Left lung (tissue), 10 donors: ENCODE measurements around the gene IGSF3. TPM values are rescaled to one million over a fixed set of nuclear protein-coding genes. Genes with fewer than 3 reads are reported as not detected.

Experiments
- ATAC-seq: fragments of 200-7000 bp; cut with Tn5 transposase; one replicate; pipeline ENCODE4 v1.9.1; 2020; ENCODE audit warnings: moderate library complexity
- DNase-seq, 4 donors: peaks; one replicate each; pipeline ENCODE4 v3.0.0-alpha.2; 2013 to 2020
- H3K27ac ChIP-seq, 2 donors: fragments of 200-600 bp; sonication (generic) in 1 of 2; one replicate each; pipeline versions ENCODE4 v1.5.0 to v1.8.0; 2020 to 2021
- H3K27me3 ChIP-seq, 2 donors: fragments of 200-600 bp; sonication (generic) in 1 of 2; one replicate each; pipeline versions ENCODE4 v1.5.0 to v1.8.0; 2020 to 2021
- H3K36me3 ChIP-seq, 2 donors: fragments of 200-600 bp; sonication (generic) in 1 of 2; one replicate each; pipeline versions ENCODE4 v1.5.0 to v1.8.0; 2020 to 2021
- H3K4me1 ChIP-seq, 2 donors: fragments of 200-600 bp; one replicate each; pipeline ENCODE4 v1.8.0; 2021
- H3K4me3 ChIP-seq, 2 donors: fragments of 200-600 bp; sonication (generic) in 1 of 2; one replicate each; pipeline versions ENCODE4 v1.5.0 to v1.8.0; 2020 to 2021; ENCODE audit warnings: mild to moderate bottlenecking in 1 of 2
- H3K9me3 ChIP-seq, 2 donors: fragments of 200-600 bp; sonication (generic) in 1 of 2; one replicate each; pipeline versions ENCODE4 v1.5.0 to v1.8.0; 2020 to 2021
- intact Hi-C, 2 donors: fragments of 100-400 bp; cut with DNase I; formaldehyde crosslinking; loops; one replicate each; pipeline versions ENCODE4 v1.11.2 to v1.14.2; 2022
- polyA plus RNA-seq, 6 donors: library from polyadenylated mRNA; unstranded; fragments of 120-200 nt; gene quantifications; one replicate each; pipeline ENCODE4 v1.2.1, GENCODE V29; 2013; ENCODE audit not compliant: insufficient read length in 6 of 6
- total RNA-seq, 2 donors: library from RNA; stranded (reverse); fragmentation: NEBNext Ultra II Directional; extraction: Animal tissue kit (Norgen Biotek cat#: 25700); gene quantifications; one replicate each; pipeline ENCODE4 v1.2.1, GENCODE V29; 2021
- TF ChIP-seq, protein P1 (sequence below), 2 donors: fragments of 200-600 bp; sonication (generic) in 1 of 2; IDR thresholded peaks; one replicate each; pipeline versions ENCODE4 v1.5.0 to v1.8.0; 2021; ENCODE audit warnings: antibody characterized with exemption in 2 of 2
- donor health status: DM: no; HTN: yes; CAD: no.
- donor health status: DM: no; HTN: no; CAD: no.

IGSF3 gene
- total and polyA plus RNA-seq, 8 donors = 12.6 to 52.4 (median 48.5) TPM

DNA sequence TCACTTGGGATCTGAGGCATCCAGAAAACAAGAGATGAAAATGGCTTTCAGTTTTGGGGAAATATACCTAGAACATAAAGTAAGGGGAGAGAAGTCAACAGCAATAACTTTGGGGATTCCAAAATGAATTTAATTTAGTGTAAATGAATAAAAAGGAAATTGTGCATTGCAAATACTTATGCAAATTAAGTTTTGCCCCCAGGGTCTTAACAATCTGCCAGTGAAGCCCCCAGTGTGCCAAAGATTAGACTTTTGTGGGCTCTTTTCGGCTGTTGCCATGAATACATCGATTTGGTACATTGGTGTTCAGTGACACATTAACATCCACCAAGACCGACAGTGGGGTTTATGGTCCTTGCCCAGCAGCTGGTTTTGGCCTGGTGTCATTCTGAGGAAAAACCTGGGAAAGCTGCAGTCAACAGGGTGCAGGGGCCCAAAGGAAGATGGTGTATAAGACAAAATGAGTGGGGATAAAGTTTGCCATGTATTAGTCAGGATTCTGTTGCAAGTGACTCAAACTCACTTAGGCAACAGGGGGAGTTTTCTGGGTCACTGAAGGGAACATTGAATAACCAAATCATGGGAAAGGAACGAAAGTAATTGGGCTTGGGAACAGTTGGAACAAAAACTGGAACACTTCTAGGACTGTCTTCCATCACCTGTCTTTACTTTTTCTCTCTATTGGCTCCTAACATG, 30.2 kb upstream of the IGSF3 start:
- no peak for ATAC-seq
- no peak overlapping the region for H3K4me3 ChIP-seq
- no peak for DNase-seq
- no peak overlapping the region for H3K27ac ChIP-seq
- H3K36me3 ChIP-seq = no peaks in the 10 kb centered on the region
- TF ChIP-seq, protein P1, sequence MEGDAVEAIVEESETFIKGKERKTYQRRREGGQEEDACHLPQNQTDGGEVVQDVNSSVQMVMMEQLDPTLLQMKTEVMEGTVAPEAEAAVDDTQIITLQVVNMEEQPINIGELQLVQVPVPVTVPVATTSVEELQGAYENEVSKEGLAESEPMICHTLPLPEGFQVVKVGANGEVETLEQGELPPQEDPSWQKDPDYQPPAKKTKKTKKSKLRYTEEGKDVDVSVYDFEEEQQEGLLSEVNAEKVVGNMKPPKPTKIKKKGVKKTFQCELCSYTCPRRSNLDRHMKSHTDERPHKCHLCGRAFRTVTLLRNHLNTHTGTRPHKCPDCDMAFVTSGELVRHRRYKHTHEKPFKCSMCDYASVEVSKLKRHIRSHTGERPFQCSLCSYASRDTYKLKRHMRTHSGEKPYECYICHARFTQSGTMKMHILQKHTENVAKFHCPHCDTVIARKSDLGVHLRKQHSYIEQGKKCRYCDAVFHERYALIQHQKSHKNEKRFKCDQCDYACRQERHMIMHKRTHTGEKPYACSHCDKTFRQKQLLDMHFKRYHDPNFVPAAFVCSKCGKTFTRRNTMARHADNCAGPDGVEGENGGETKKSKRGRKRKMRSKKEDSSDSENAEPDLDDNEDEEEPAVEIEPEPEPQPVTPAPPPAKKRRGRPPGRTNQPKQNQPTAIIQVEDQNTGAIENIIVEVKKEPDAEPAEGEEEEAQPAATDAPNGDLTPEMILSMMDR (IDR thresholded peaks at IDR 0.05) = no peak
- no peaks in the 10 kb centered on the region for H3K27me3 ChIP-seq
- no peaks in the 10 kb centered on the region for H3K9me3 ChIP-seq
- H3K4me1 ChIP-seq = no peaks in the 10 kb centered on the region
- intact Hi-C loops = no loop called here

DNA sequence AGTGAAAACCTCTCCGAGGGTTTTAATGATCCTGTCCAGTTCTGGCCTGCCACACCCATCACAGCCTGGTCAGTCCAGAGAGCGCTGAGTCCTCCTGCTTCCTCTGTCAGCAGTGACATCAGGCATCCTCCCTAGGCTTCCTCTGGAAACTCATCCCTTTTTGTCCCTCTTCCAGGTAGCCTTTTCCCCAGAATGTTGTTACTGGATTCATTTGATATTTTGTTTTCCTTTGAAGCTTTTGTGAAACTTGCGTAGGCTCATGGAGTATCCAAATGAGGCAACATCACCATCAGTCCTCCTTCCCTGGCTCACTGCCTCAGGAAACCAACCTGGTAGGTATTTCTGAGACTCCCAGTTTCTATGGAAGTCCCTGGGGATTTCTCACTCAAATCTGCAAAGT, 27.0 kb upstream of the IGSF3 start:
- TF ChIP-seq, protein P1 (IDR thresholded peaks at IDR 0.05) = no peak
- Histone ChIP-seq H3K9me3 (no peaks in the 10 kb centered on the region), H3K36me3 (no peaks in the 10 kb centered on the region), H3K27me3 (no peaks in the 10 kb centered on the region), H3K4me1 (no peaks in the 10 kb centered on the region), H3K4me3 (no peak overlapping the region), H3K27ac (no peak overlapping the region)
- DNase-seq (no peak), ATAC-seq (no peak)
- intact Hi-C loops = no loop called here

DNA sequence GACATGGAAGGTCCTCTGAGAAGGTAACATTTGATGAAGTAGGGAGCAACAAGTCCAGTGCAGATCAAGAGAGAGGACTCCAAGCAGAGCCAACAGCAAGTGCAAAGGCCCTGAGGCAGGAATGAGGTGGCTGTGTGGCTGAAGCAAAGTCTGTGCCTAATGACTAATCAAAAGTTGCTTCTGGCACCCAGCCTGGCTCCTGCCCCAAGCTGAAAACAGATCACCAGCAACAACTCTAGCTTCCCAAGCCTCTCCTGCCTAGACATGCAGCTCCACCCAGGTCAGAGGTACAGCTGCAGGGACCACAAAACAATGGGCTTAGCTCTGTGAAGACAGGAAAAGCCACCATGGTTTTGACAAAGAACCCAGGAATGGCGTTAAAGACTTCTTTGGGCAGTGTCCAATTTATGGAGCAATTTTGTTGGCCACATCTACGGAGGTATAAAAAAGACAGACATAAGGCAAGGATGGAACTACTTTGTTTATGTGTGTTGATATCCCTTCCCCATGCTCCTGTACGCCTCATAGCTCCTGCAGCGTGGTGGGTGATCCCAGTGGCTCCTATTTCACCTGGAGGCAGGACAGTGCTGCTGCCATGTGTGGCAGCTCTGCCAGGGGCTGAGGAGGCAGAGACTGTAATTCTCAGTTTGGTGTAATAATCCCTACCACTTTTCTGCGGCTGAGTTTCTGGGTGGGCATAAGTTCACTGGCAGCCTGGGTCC, 26.4 kb upstream of the IGSF3 start:
- ATAC-seq (no peak), DNase-seq (no peak)
- intact Hi-C loops = no loop called here
- no peak overlapping the region for H3K27ac ChIP-seq
- H3K36me3 ChIP-seq = no peaks in the 10 kb centered on the region
- H3K9me3 ChIP-seq = no peaks in the 10 kb centered on the region
- TF ChIP-seq, protein P1 (IDR thresholded peaks at IDR 0.05) = no peak
- no peak overlapping the region for H3K4me3 ChIP-seq
- no peaks in the 10 kb centered on the region for H3K27me3 ChIP-seq
- no peaks in the 10 kb centered on the region for H3K4me1 ChIP-seq

DNA sequence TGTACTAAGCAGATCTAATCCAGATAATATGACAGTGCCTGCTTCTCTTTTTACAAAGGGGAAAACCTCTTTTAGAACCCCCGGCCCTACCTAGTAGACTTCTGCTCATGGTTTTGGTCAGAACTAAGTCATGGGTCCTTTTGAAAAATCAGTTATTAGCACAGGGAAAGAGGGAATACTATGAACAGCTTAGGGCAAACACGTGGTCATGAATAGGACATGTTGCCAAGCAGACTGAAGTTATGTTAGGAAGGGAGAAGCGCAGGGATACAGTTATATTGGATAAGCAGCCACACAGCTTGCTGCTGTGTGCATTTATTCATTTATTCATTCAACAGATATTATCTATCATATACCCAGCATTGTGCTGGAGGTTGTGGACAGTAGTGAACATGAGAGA, 25.3 kb upstream of the IGSF3 start:
- TF ChIP-seq, protein P1 (IDR thresholded peaks at IDR 0.05) = no peak
- Histone ChIP-seq H3K9me3 (no peaks in the 10 kb centered on the region), H3K36me3 (no peaks in the 10 kb centered on the region), H3K4me1 (no peaks in the 10 kb centered on the region), H3K4me3 (no peak overlapping the region), H3K27ac (no peak overlapping the region), H3K27me3 (no peaks in the 10 kb centered on the region)
- intact Hi-C loops = no loop called here
- no peak for DNase-seq
- ATAC-seq = no peak

DNA sequence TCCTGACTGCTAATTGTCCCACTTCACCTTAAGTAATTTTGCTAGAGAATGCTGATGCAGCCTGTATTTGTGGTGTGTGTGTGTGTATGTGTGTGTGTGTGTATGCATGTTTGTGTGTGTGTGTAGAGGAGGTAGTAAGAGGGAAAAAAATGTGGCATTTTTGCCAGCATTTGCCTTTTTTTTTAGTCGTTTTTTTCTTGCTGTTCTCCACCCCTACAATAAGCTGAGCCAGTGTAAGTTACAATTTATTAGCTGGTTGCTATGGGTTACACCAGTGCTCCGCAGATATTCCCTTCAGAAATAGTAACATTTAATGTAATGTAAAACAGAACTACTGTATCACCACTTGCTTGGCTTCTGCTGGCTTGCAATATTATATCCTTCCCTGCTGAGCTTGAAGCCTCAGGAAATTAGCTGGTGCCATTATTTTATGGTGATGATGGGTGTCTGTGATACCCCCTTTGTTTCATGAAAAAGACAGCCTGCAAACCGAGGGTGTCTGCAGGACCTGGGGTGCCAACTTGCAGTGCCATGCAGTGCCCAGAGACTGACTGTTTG, 23.4 kb upstream of the IGSF3 start:
- Histone ChIP-seq H3K36me3 (no peaks in the 10 kb centered on the region), H3K27me3 (no peaks in the 10 kb centered on the region), H3K4me1 (no peaks in the 10 kb centered on the region), H3K27ac (no peak overlapping the region), H3K9me3 (no peaks in the 10 kb centered on the region), H3K4me3 (no peak overlapping the region)
- intact Hi-C loops = no loop called here
- ATAC-seq (no peak), DNase-seq (peak in 1 of 4 donors; percentile 54)
- TF ChIP-seq, protein P1 (IDR thresholded peaks at IDR 0.05) = no peak
